MM.1S (cell line): ENCODE data around the gene R3HDM2.

Experiments
- DNase-seq: peaks from one replicate; pipeline ENCODE4 v3.0.0-alpha.2; 2015
- H2AFZ ChIP-seq: fragments of 300-600 bp; sonication (generic); 2 replicates; pipeline ENCODE4 v1.6.0; 2016; ENCODE audit warnings: antibody characterized with exemption, low read length
- H3F3A ChIP-seq: fragments of 300-600 bp; sonication (generic); 2 replicates; pipeline ENCODE4 v1.6.1; 2016; ENCODE audit warnings: mild to moderate bottlenecking, antibody characterized with exemption, low read length, moderate library complexity, mixed read lengths; ENCODE audit not compliant: insufficient read depth
- H3K27ac ChIP-seq: fragments of 300-600 bp; sonication (generic); 2 replicates; pipeline ENCODE4 v1.5.1; 2016; ENCODE audit warnings: mild to moderate bottlenecking, low read length
- H3K27me3 ChIP-seq: fragments of 300-600 bp; sonication (generic); replicated peaks from 2 replicates; pipeline ENCODE4 v1.6.0; 2016; ENCODE audit warnings: low read length; ENCODE audit not compliant: insufficient read depth
- H3K36me3 ChIP-seq: fragments of 300-600 bp; sonication (generic); replicated peaks from 2 replicates; pipeline ENCODE4 v1.6.1; 2016; ENCODE audit warnings: mild to moderate bottlenecking, low read length, mixed read lengths; ENCODE audit not compliant: insufficient read depth
- H3K4me1 ChIP-seq: fragments of 300-600 bp; sonication (generic); 2 replicates; pipeline ENCODE4 v1.6.1; 2016; ENCODE audit warnings: low read length, mixed read lengths
- H3K4me2 ChIP-seq: fragments of 300-600 bp; sonication (generic); 2 replicates; pipeline ENCODE4 v1.6.0; 2016; ENCODE audit warnings: low read depth, low read length
- H3K4me3 ChIP-seq: fragments of 300-600 bp; sonication (generic); 2 replicates; pipeline ENCODE4 v1.5.1; 2016; ENCODE audit warnings: low read length, mixed read lengths
- H3K79me2 ChIP-seq: fragments of 300-600 bp; sonication (generic); 2 replicates; pipeline ENCODE4 v1.6.1; 2016; ENCODE audit warnings: mixed run types, low read length, mixed read lengths
- H3K9ac ChIP-seq: fragments of 300-600 bp; sonication (generic); 2 replicates; pipeline ENCODE4 v1.6.1; 2016; ENCODE audit warnings: low read length, mixed read lengths
- H3K9me2 ChIP-seq: fragments of 300-600 bp; sonication (generic); replicated peaks from 2 replicates; pipeline ENCODE4 v1.6.1; 2016; ENCODE audit warnings: mild to moderate bottlenecking, low read length, mixed read lengths; ENCODE audit not compliant: insufficient read depth
- H3K9me3 ChIP-seq: fragments of 300-600 bp; sonication (generic); replicated peaks from 2 replicates; pipeline ENCODE4 v1.6.1; 2016; ENCODE audit warnings: mild to moderate bottlenecking, low read length, mixed read lengths; ENCODE audit not compliant: insufficient read depth
- H4K20me1 ChIP-seq: fragments of 300-600 bp; sonication (generic); 2 replicates; pipeline ENCODE4 v1.6.1; 2016; ENCODE audit warnings: mild to moderate bottlenecking, low read length, moderate library complexity, mixed read lengths; ENCODE audit not compliant: insufficient read depth
- CTCF ChIP-seq: fragments of 300-600 bp; sonication (generic); IDR thresholded peaks from 2 replicates; pipeline ENCODE4 v1.5.1; 2016; ENCODE audit warnings: antibody characterized with exemption, low read length, mixed read lengths
- EZH2 ChIP-seq: fragments of 300-600 bp; sonication (generic); optimal IDR thresholded peaks from 2 replicates; pipeline ENCODE3; 2017; ENCODE audit warnings: low read depth, mild to moderate bottlenecking, antibody characterized with exemption, low read length, mixed read lengths
- EZH2phosphoT487 ChIP-seq: fragments of 300-600 bp; sonication (generic); IDR thresholded peaks from 2 replicates; pipeline ENCODE4 v1.6.1; 2018; ENCODE audit warnings: antibody characterized with exemption, low read length

R3HDM2 gene

GRCh38 chr12:57467212-57467874, 36.5 kb upstream of the R3HDM2 start:
- H3K27me3 ChIP-seq, result peaks cover 41% of the 10 kb centered on the region

GRCh38 chr12:57465747-57466505, 35.1 kb upstream of the R3HDM2 start:
- Histone ChIP-seq H3K27ac (no peak overlapping the region), H4K20me1 (no peaks in the 10 kb centered on the region), H3K9me3 (no peaks in the 10 kb centered on the region), H3K4me1 (peaks cover 9% of the 10 kb centered on the region; the same call in 1 of the 2 replicates), H3K79me2 (no peaks in the 10 kb centered on the region), H2AFZ (no peak overlapping the region), H3K4me2 (no peak overlapping the region), H3K9ac (no peak overlapping the region), H3K27me3 (peaks cover 46% of the 10 kb centered on the region), H3K4me3 (no peak overlapping the region), H3K9me2 (no peaks in the 10 kb centered on the region), H3K36me3 (no peaks in the 10 kb centered on the region), H3F3A (peaks cover 4% of the 10 kb centered on the region)
- no peak for DNase-seq
- no peak for TF ChIP-seq EZH2
- no peak for TF ChIP-seq CTCF
- no peak for TF ChIP-seq EZH2phosphoT487

More at GRCh38 chr12:57467212-57467874, 36.5 kb upstream of the R3HDM2 start:
- Histone ChIP-seq H3K27ac (no peak overlapping the region), H2AFZ (no peak overlapping the region), H3K79me2 (no peaks in the 10 kb centered on the region), H3K9ac (no peak overlapping the region), H3K9me2 (no peaks in the 10 kb centered on the region), H3K4me2 (no peak overlapping the region), H3K4me1 (0 out of 2 replicates have a peak, but pooled peaks cover 5% of the 10 kb centered on the region), H3K9me3 (no peaks in the 10 kb centered on the region), H4K20me1 (no peaks in the 10 kb centered on the region), H3F3A (peaks cover 3% of the 10 kb centered on the region), H3K4me3 (no peak overlapping the region), H3K36me3 (no peaks in the 10 kb centered on the region)
- no peak for DNase-seq
- TF ChIP-seq EZH2, result no peak
- no peak for TF ChIP-seq CTCF
- TF ChIP-seq EZH2phosphoT487, result no peak

GRCh38 chr12:57465030-57465746, 34.3 kb upstream of the R3HDM2 start:
- Histone ChIP-seq H2AFZ (no peak overlapping the region), H3K9me3 (no peaks in the 10 kb centered on the region), H3K79me2 (no peaks in the 10 kb centered on the region), H3K9ac (no peak overlapping the region), H4K20me1 (no peaks in the 10 kb centered on the region), H3F3A (peaks cover 7% of the 10 kb centered on the region), H3K36me3 (no peaks in the 10 kb centered on the region), H3K4me1 (peaks cover 14% of the 10 kb centered on the region; the same call in 1 of the 2 replicates), H3K4me3 (no peak overlapping the region), H3K9me2 (no peaks in the 10 kb centered on the region), H3K4me2 (no peak overlapping the region), H3K27me3 (peaks cover 53% of the 10 kb centered on the region), H3K27ac (no peak overlapping the region)
- no peak for TF ChIP-seq EZH2phosphoT487
- no peak for TF ChIP-seq CTCF
- TF ChIP-seq EZH2, result no peak
- DNase-seq, result no peak
